Left lobe of liver (tissue), 2 donors: ENCODE data around the gene BMP7. TPM values are rescaled to one million over a fixed set of nuclear protein-coding genes. Genes with fewer than 3 reads are reported as not detected.

Source experiments
- ATAC-seq: fragments of 200-7000 bp; cut with Tn5 transposase; one replicate; pipeline ENCODE4 v1.9.1; 2020; ENCODE audit warnings: mild to moderate bottlenecking, moderate library complexity
- DNase-seq: peaks from one replicate; pipeline ENCODE4 v3.0.0-alpha.2; 2020; ENCODE audit warnings: low spot score
- total RNA-seq: library from RNA; stranded (reverse); gene quantifications from one replicate; pipeline ENCODE4 v1.2.1, GENCODE V29; 2021
- donor health status: DM: no; HTN: no; CAD: no; lungs with moderate emphysema.
- donor health status: DM: no; HTN: yes; CAD: no.

Gene BMP7
- total RNA-seq, 1 donor from 2014 or later = 0.38 TPM

DNA sequence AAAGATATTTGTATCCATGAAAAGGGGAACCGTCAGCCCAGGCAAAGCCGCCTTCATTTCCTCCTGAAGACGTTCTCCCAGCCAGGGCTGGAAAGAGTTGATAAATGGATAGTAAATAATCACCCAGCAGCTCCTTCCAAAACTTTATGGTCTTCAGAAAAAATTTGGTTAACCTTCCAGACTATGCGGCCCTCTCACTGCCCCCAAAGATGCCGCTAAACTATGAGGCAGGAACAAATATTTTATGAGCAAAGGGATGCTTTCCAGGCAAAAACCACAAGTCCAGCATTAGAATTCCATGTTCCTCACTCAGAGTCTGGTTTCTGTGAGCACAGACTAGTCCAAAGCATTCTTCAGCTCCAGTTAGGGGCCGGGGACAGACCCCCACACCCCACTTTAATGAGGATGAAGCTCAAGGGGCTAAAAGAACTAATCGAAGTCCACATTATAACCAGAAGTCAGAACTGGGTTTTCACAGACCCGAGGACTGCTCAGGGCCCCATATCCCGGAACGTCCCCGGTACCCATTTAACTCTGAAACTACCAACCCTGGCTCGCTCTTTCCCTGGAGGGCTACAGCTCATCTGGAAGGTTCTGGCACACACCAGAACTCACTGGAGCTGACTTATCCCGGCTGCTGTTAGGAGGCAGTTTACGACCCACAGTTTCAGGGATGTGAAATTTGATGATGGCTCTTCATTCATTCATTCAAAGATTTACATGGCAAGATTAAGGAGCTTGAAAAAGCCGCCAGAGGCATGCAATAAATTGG lies 29.4 kb downstream of the BMP7 start:
- no peak for DNase-seq

DNA sequence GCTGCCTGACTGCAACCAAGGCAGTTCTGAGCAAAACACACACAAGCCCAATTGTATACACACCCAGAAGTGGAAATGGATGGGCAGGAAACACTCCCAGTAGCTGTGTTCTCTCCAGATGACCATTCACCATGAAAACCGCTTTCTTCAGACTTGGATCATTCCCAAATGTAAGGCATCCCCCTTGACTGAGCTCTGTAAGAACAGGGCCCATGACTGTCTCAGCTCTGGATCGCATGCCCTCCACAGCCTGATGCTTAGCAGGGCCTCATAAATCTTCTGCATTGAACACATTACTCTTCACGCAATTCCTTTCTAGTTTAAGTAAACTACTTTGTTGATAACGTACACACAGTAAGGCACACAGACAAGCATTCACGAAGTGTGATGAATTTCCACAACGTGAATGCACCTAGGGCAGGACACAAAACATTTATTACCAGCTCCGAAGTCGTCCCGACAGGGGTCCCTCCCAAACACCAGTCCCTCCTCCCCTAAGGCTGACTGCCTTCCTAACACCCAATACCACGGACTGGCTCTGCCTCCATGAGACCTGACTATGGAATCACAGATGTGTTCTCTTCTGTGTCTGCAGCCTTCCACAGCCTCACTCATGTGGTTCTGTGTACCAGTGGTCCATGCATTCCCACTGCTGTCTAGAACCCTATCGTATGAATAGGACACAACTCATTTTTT lies 31.7 kb downstream of the BMP7 start:
- ATAC-seq (no peak), DNase-seq (no peak)

More for the DNA sequence above, 29.4 kb downstream of the BMP7 start:
- ATAC-seq = no peak

DNA sequence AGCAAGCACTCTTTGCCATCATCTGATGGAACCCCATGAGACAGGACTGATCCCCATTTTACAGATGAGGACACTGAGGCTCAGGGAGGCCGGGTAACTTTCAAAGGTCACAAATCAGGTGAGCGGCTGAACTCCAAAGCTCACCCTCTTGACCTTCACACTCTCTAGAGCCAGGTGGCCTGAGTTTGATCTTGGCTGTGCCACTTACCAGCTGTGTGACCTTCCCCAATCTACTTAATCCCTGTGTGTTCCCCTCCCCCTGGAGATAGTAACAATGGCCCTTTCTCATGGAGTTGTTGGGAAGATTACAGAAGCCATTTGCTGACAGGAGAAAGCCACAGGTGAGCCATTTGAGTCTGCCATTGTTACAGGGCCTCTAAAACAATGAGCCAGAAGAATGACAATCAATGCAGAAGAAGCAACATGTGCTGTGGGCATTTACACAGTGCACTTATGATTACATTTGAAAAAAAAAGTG lies 34.5 kb downstream of the BMP7 start:
- ATAC-seq (no peak), DNase-seq (no peak)

DNA sequence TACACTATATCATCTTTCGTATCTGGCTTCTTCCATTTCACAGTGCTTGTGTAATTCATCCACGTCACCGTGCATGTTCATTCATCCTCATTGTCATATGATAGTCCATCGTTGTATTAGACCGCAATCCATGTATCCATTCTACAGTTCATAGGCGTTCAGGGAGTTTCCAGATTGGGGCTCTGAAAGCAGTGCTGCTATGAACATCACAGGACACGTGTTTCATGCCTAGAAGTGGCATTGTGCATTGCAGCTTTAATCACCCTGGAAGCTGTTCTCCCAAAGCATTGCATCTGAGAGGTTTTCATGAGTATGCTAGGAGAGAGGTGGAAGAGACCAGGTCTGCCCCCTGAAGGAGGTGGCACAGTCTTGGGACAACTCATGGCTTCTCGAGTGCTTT lies 35.3 kb downstream of the BMP7 start:
- no peak for ATAC-seq
- DNase-seq = no peak

DNA sequence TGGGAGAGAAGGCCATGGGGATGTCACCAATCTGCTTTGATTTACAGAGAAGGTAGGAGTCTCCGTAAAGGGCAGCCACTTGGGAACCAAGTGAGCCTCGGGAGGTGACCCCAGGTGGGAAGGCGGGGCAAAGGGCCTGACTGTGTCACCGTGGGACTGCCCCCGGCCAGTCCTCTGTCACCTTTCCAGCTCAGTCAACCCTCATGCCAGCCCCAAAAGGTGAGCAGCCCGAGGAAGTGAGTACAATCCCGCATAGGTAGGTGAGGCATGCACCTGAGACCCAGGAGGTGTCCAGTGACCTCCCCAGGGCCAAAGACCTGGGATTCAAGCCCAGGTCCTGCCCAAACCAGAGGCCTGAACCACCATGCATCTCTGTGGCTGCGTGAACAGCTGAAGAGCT lies 36.2 kb downstream of the BMP7 start:
- ATAC-seq = no peak
- DNase-seq = no peak

DNA sequence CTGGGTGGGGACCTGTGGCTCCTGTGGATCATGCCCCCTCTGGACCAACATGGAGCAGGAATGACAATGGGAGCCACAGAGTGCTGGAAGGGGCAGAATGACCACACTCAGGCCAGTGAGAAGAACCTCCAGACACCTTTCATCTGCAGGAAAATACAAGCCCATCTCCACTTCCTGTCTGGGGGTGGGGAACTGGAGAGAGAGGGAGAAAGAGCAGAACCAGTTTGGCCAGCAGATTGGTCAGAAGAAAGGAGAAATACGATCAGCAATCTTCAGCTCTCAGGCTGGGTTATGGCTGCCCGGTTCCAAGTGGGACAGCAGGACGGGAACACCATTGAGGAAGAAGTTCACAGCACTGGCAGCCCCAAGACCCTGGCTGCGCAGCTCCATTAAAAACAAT lies 37.0 kb downstream of the BMP7 start:
- ATAC-seq (no peak), DNase-seq (no peak)

DNA sequence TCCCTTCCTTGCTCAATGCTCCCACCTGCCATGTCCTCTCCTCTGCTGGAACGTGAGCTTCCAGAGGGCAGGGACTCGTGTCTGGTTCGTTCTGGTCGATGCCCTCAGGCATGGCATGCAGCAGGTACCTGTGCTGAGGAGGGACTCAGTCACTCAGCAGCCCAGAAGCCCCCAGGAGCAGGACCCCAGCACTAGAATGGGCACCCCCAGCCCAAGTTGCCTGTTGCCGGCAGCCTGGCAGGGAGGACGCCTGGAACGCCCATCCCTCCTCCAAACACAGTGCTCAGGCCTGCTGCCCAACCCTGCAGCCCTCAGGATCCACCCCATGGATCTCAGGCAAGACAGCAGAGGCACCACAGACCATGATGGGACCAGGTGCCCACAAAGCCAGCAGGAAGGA lies 40.6 kb downstream of the BMP7 start:
- ATAC-seq (no peak), DNase-seq (no peak)

DNA sequence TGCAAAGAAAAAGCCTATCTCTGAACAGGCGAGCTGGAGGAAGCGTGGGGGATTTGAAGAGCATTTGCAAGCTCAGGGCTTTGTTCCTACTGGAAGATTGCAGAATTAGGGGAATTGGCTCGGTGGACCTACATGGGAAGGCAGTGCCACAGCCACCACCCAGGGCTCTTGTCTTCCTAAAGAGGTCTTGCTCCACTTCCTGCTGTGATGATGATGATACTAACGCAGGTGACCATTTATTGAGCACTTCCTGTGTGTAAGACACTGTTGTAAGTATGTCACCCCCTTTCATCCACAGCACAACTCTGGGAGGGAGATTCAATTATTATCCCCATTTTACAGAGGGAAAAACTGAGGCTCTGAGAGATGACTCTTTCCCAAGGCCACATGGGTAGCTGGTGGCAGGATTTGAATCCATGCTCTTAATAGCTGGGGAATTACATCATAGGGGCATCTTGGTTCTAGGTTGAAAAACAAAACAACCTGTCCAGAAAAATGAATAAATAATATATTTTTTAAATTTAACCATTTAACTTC lies 41.2 kb downstream of the BMP7 start:
- ATAC-seq (no peak), DNase-seq (no peak)

DNA sequence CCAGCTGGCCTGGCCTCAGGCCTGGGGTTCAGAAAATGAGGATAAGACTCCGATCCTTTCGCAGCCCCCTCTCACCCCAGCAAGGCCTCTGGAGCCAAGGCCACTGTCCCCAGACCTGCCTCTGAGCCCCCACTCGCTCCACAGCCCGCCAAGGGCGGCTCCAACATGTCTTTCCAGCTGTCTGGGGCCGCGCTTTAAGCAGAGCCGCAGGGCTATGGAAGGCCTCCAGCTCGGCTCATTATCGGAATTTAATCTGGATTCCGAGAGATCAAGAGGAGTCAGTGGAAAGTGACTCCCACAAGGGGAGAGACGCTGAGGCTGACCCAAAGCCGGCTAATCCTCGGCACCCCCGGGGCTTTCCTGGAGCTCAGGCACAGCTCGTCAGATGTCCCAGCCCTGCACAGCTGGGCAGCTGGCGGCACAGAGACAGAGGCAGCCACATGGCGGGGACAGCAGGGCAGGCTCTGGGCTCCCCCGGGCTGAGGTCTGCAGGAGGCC lies 41.8 kb downstream of the BMP7 start:
- ATAC-seq (no peak), DNase-seq (no peak)

DNA sequence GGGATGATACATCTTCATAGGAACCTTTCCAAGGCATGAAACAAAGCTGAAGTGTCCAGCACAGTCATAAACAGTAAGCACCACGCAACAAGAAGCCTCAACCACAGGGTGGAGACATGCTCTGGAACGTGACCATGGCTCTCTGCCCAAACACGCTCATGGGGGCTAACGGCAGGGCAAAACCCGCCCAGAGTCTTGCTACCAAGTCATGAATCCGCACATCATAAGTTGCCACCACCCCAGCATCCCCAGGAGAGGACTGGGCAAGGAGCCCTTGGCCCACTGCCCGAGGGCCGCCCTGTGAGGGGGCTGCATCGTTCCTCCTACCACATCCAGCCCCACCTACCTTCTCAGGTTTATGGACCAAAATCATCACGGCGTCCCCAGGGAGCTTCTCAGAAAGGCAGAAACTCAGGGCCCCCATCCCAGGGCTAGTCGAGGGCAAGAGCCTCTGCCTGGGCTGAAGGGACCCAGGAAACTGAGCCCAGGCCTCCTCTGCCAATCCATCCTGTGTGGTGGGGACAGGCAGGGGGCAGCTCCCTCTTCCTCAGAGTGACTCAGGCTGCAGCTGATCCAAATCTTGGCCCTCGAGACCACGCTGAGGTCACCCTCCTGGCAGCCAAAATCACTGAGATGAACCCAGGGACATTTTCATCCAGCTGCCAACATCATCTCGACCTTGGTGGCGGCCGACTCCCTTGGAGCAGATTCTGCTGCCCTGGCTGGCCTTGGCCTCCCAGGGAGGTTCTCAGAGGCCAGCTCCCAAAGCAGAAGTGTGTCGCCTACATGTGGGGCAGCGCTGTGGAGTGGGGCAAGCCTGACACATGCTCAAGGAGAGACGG lies 42.6 kb downstream of the BMP7 start:
- ATAC-seq = no peak
- DNase-seq = no peak

DNA sequence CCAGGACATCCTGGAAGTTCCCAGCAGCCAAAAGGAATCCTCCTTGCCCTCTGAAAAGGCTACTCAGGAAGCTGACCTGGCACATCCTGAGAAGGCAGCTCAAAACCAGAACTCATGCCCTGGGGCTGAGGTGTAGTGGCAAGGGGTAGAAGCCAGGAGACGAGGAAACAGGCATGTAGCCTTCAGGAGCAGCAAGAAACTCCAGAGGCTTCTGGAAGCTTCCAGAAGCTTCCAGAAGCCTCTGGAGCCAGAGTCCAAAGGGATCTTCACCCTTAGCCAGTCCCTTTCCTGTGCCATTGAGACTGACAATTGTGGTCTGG lies 43.9 kb downstream of the BMP7 start:
- no peak for DNase-seq
- no peak for ATAC-seq

DNA sequence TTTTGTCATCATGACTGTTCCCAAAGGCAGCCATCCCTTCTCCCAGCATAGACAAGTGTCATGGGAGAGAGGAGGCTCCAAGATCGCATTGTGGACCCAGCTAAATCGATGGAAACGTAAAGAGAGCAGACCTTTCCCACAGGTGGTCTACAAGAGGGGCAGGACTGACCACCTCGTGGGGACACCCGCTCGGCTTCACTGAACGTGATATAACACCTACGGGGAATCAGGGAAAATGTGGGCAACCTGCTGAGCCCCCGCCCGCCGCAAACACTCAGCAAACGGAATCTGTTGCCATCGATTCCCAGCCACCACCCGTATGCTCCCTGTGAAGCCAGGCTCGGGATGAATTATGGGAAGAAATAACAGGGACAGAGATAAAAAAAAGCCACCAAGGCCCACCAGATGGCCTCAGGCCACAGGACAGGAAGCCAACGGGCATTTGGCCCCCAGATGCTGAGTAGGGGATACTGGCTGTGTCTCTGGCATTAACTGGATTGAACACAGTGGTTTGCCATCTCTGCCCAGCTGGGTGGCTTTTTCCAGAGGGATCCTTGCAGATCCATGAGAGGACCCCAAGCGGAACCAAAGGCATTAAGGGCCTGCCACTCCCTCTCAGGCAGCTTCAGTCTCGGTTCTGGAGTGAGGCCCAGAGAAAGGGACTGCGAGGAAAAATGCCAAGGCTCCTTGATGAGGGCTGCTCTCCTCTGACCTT lies 44.4 kb downstream of the BMP7 start:
- no peak for ATAC-seq

DNA sequence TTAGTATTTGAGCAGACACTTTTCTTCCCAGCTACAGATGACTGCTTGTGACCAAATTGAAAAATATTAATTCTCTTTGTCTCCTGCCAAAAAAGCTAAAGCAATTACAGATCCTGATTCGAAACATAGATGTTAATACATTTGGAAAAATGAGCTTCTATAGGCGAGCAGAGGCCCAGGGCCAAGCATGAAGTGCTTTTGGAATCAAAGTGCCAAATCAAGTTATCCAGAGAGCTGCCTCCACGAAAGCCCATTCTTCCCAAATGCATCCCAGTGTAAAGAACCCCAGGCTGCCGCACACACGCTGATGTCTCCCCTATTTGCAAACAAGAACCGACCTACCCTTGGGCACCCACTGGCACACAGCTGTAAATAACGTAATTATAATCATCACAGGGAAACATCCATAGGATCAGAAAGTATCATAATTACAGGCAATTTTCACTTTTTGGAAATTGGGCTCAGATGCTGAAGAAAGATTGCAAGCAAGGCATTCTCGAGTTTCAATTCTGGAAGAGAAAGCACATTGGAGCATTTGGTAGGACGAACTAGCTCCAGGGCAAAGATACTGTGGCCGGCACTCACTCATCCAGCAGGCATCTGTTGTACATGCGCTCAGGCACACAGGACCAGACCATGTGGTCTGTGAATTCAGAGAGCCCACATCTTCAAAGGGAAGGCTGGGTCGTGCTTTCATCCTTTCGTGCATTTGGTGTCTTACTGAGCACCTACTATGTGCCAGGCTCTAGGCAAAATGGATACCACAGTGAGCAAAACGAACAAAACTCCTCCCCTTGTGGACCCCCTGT lies 45.9 kb downstream of the BMP7 start:
- ATAC-seq = no peak

More for the DNA sequence above, 44.4 kb downstream of the BMP7 start:
- DNase-seq = no peak

DNA sequence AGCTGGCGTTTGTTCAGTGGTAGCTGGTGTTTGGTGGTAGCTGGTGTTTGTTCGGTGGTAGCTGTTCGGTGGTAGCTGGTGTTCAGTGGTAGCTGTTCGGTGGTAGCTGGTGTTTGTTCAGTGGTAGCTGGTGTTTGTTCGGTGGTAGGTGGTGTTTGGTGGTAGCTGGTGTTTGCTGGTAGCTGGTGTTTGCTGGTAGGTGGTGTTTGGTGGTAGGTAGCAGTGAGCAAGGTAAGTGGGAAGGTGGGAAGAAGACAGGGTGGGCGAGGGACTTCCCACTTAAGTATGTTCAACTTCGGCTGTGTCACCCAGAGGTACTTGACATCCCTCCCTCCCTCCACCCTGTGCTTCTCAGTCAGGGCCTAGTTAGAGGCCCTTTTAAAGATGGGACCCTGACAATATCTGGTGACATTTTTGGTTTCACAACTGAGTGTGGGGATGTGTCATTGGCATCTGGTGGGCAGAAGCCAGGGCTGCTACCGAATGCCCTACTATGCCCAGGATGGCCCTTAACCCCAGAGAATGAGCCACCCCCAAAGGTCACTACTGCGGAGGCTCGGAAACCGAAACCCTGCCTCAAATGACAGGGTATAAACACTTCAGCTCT lies 47.3 kb downstream of the BMP7 start:
- DNase-seq (no peak), ATAC-seq (no peak)

More for the DNA sequence above, 45.9 kb downstream of the BMP7 start:
- no peak for DNase-seq

DNA sequence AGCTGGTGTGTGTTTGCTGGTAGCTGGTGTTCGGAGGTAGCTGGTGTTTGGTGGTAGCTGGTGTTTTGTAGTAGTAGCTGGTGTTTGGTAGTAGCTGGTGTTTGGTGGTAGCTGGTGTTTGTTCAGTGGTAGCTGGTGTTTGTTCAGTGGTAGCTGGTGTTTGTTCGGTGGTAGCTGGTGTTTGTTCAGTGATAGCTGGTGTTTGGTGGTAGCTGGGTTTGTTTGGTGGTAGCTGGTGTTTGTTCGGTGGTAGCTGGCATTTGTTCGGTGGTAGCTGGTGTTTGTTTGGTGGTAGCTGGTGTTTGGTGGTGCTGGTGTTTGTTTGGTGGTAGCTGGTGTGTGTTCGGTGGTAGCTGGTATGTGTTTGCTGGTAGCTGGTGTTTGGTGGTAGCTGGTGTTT lies 48.0 kb downstream of the BMP7 start:
- no peak for ATAC-seq
- DNase-seq = no peak

DNA sequence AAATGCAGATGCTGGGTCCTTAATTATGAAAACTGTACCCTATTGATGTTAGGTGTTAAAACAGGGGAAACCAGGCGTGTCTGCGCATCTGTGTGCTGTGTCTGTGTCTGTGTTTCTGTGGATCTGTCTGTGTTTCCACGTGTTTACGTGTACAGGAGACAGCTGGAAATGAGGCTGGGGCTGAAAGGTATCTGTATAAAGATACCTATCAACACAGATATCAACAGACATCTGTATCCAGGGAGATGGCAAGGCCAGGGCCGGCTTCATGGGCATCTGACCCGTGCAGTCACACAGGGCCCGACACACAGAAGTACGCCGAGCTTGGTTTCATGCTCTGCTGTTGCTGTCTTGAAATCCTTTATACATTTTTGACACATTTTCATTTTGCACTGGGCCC lies 48.6 kb downstream of the BMP7 start:
- DNase-seq = no peak
- ATAC-seq = no peak

DNA sequence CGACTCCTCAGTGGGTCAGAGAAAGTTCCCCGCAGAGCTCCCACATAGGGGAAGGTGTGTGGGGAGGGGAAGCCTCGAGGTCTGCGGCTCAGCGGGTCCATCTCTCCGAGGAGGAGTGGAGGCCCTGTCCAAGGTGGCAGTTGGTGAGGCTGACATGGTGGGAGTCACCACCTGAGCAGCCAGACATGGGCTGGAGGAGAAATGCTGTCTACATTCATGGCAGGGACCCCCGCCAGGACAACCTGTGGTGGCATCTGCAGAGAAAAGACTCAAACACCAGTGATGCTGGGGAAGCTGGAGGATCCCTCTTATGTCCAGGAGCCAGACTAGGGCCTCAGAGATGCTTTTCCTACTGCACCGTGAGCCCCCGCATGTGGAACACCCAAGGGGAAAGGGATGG lies 49.8 kb downstream of the BMP7 start:
- ATAC-seq = no peak

DNA sequence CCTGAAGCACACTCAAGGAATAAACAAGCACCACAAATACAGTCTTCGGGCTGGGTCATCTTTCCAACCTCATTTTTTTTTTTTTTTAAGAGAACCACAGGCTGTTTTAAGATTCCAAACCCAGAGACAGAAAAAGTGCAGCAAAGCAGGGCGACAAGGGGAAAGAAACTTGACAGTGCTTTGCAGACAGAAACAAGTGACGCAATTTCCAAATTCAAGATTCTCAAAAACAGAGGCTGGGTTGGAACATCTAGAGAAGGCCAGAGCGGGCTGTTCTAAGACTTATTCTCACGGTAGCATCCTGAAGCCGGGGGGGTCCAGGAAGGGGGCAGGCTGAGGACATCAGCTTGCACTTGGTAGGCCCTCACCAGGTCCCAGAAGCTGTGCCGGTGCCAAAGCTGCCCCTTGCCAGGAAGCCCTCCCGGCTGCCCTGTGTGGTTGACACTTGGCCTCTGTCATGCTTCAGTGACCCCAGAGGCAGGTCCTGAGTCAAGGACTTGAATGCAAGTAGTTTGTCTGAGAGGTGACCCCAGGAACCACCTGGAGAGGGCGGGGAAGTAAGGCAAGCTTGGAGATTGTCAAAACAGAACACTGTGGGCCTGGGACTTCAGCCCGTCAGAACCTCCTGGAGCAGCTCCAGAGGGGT lies 50.5 kb downstream of the BMP7 start:
- DNase-seq = no peak
- ATAC-seq = no peak

More for the DNA sequence above, 49.8 kb downstream of the BMP7 start:
- no peak for DNase-seq

DNA sequence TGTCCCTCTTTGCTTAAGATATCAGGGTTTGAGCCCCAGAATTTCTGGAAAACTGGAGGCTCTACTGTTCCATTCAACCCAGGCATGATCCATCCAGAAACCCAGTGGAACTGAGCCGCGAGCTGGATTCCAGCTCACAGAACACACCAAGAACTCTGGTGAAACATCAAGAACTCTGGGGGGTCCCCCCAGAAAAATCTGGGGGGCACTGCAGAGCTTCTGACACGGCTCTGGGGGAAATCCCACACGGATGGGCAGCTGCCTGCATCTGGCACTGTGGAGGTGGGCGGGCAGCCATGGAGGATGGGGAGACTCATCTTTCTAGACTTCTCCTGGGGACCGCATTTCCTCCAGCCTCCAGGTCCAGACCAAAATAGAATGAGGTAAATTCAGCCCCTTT lies 51.0 kb downstream of the BMP7 start:
- ATAC-seq (no peak), DNase-seq (no peak)
